GM12874 (cell line): ENCODE measurements around the gene PRKCE.

Experiments
- CTCF ChIP-seq: IDR thresholded peaks from 2 replicates; pipeline ENCODE4 v1.5.1; 2011; ENCODE audit warnings: low read depth, mild to moderate bottlenecking, control low read depth, low read length, moderate library complexity; ENCODE audit not compliant: insufficient read depth

The PRKCE gene

GRCh38 chr2:45691171-45691999 lies 39.9 kb downstream of the PRKCE start:
- TF ChIP-seq CTCF, result no peak

GRCh38 chr2:45692566-45692965 lies 41.1 kb downstream of the PRKCE start:
- TF ChIP-seq CTCF, result no peak

- TF ChIP-seq CTCF, result no peak
These were observed 45.2 kb downstream of the PRKCE start for GRCh38 chr2:45696708-45697107.

GRCh38 chr2:45697190-45697589 lies 45.7 kb downstream of the PRKCE start:
- no peak for TF ChIP-seq CTCF

GRCh38 chr2:45698554-45698953 lies 47.1 kb downstream of the PRKCE start:
- no peak for TF ChIP-seq CTCF

- TF ChIP-seq CTCF, result no peak
These were observed 47.7 kb downstream of the PRKCE start for GRCh38 chr2:45699032-45699658.

- TF ChIP-seq CTCF, result no peak
These were observed 49.0 kb downstream of the PRKCE start for GRCh38 chr2:45700407-45701013.
